HG03354 (cell line): Measurements from ENCODE around the gene ESAM.

Source experiments
- ATAC-seq: cut with Tn5 transposase; IDR thresholded peaks from one replicate; pipeline ENCODE4 v1.9.1; 2021; ENCODE audit warnings: mild to moderate bottlenecking; ENCODE audit not compliant: unreplicated experiment, poor library complexity, severe bottlenecking

ESAM gene

DNA sequence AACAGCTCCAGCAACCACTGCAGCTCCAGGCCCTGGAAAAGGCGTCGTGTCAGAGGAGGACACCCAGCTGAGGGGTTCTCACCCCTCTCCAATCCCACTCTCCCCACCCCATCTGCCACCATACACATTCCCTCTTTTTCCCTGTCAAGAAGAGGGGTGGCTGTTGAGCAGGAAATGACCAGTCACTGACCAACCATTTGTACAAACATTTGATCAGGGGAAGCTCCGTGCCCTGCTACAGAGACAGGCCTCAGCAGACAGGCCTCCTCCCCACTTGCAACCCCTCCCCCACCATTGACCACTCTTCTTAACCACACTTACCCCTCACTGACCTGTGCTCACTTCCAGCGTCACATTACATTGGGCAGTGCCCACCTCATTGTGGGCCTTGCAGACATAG, 7.8 kb downstream of the ESAM start:
- no peak for ATAC-seq

DNA sequence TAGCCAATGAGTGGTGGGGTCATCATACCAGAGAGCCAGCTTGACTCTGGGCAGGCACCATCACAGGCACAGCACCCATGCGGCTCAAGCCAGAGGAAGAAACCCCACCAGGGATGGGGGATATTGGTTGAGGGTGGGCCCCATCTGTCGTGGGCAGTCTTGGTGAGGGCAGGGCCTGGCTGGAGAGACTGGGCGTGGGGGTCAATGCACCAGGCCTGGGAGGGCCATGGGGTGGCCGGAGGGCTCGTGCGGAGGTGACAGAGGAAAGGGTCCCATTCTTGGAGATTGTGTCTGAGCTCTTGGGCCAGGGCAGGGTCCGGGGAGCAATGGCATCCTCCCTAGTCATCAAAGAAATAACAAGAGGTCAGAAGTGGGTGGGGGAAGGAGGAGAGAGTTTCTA, 8.5 kb downstream of the ESAM start:
- no peak for ATAC-seq

DNA sequence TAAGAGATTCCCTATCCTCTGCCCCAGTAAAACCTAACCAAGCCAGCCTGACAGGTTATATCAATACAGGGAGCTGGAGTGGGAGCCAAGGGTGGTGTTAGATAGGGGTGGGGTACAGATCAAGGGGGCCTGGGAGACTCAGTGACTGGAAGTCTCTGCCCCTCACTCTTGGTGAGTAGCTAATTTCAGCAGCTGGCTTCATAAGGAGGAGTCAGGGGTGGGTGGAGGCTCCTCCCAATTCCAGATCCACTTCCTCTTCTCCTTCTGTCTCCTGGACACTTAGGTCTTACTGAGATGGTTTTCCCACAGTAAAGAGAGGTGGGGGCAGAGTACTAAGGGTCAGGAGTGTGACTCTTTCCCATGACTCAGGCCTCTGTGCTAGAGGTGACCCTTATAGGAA, 8.9 kb downstream of the ESAM start:
- ATAC-seq = no peak

DNA sequence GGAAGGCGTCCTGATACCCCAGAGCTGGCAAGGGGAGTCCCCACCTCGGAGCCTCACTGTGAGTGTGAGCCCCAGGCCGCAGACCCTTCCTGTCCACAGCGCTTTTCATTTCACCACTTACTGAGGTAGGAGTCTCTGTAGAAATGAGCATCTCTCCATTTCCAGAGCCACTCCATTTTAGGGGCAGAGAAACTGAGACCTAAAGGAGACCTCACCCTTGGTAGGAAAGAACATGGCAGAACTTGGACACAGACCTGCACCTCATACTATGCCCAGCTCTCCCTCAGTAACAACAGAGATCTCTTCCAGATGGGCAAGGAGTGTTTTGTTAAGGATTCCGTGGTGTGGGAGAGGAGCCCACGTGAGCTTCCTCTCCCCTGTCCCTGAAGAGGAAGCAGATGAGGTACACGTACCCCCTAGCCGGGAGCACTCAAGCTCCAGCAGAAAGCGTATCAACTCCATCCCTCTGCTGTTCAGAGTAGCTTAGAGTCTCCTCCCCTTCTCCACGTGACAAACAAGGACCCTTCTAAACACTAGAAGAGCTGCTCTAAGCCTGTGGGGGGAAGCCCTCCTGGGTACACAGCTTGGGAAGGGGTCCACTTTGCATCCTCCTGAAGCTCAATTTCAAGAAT, 9.5 kb downstream of the ESAM start:
- ATAC-seq = no peak

DNA sequence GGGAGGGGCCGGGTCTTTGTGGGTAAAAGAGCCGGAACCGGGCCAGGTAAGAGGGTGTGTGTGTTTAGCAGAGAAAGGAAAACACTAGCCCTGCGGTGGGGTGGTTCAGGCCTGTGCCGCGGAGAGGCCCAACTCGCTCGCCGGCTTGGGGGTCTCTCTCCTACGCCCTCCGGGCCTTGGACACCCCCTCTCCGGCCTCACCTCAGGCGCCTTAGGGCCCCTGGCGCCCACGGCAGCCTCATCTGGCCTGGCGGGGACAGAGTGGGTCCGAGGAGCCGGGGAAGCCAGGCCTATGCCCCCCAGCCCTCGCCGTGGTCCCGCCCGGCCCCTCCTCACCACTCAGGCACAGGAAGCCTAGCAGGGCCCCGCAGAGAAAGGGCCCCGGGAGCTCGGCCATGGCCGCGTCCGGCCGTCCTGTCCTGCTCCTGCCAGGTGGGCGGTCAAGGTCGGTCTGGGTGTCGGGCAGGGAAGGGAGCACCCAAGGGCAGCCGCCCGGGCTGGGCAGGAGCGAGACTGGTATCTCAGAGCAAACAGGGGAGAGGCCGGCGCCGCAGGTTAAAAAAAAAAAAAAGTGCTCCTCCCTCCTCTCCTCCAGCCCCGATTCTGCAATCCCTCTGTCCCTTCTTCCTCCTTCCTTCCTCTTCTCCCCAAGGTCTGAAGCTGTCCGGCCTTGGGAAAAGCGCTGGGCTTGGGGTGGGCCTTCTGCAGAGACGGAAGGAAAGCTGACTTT, 10.2 kb downstream of the ESAM start, which contains the start of gene VSIG2:
Gene VSIG2, minus strand, starts transcription at position 515 of the 730 bp plus-strand sequence. Its CDS starts 118 bp downstream, at position 397.
- ATAC-seq = no peak

DNA sequence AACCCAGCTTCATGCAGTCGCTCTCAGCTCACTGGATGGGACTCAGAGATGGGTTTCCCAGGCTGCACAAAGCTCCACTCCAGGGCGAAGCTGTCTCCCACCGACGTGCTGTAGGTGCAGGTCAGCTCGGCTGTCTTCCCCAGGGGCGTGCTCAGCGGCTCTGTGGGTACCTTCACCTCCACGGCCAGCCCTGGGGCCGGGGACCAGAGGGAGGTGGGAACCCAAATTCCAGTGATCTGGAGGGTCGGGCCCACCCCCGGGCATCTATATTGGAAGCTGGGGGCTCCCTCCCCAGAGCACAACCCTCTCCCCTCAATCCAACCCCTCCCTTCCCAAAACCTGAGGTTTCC, 10.7 kb downstream of the ESAM start:
- no peak for ATAC-seq

DNA sequence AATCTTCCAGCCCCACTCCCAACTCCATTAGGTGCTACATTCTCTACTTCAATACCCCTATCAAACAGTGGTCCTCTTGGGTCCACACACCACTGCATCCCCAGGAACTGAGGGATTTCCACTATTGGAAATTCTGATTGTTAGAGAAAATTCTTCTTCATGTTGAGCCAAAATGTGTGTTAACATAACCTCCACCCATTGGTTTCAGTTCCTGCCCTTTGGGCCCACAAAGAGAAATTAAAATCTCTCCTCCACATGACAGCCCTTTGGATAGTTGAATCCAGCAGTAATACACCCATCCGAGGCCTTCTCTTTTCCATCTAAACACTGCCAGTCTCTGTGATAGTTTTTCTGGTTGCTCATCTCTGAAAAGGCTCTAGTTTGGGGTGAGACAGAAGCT, 12.2 kb downstream of the ESAM start:
- no peak for ATAC-seq

DNA sequence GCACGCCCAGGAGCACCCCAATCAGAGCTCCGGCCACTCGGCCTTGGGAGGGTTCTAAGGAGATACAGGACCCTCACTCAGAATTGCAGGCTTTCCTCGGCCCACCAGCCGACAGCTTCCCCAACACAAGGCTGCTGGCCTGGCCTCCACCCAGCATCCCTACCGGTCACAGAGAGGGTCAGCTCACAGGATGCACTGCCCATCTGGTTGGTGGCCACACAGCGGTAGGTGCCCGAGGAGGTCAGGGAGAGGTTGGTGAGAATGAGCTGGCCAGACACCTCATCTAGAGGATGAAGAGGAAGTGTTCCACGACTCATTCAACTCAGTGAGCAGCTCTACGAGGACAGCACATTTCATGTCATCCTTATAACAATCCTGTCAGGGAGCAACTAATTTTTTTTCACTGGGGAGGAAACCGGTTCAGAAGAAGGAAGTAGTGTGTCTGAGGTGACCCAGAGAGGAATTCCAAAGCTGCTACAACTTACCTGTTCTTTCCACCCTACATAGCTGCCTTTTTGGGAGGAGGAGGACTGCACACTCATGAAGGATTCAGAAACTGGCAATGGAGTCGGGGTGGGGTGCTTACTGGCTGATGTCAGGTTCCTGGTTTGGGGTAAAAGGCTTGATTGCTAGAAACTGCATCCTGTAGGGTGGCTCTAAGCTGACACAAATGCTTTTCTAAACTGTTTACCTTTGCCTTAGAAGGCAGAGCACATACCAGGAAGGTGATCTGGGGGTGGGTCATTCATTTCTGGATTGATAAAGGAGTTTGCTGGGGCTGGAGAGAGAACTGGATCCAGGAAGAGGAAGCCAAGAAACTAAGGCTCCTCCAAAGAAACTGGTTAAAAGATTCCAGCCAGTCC, 13.4 kb downstream of the ESAM start:
- ATAC-seq = no peak

DNA sequence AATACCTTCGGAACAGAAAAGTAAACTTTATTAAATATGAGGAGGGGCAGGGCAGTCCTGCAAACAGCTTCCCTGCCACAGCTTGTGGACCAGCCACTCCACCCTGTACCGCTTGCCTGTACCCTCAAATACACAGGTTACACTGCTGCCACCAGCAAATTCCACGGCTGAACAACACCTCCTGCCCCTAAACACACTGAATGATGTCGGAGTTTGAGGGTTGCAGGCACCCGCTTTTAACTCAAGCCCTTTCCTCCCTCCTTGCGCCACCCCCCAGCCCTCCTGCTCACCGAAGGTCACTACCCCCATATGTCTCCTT, 14.0 kb downstream of the ESAM start:
- no peak for ATAC-seq

DNA sequence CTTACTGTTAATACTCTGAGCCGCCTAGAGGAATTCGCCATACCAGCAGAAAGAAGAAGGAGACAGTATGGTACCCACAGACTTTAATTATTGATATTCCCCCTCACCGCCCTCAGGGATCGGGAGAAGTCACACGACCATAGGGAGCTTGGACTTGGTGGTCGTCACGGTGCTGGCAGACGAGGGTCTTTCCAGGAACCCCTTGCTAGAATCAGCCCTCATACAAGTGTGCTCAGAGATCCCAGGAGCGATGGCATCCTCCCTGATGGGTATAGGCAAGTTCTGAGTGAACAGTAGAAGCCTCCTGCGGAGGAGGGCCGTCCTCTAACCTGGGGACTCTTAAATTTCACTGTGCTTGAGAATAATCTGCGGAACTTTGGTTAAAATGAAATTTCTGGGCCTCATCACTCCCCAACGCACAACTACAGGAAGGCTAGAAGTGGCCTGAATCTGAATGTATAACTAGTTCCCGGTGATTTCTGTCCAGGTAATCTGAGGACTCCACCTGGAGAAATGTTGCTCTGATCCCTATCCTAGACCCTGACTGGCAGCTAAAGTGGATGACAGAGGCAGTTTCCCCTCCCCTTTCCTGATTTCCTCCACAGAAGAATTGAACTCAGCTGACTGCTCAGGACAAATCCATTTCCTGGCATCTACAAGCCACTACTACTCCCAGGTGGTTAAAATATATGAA, 14.5 kb downstream of the ESAM start:
- no peak for ATAC-seq

DNA sequence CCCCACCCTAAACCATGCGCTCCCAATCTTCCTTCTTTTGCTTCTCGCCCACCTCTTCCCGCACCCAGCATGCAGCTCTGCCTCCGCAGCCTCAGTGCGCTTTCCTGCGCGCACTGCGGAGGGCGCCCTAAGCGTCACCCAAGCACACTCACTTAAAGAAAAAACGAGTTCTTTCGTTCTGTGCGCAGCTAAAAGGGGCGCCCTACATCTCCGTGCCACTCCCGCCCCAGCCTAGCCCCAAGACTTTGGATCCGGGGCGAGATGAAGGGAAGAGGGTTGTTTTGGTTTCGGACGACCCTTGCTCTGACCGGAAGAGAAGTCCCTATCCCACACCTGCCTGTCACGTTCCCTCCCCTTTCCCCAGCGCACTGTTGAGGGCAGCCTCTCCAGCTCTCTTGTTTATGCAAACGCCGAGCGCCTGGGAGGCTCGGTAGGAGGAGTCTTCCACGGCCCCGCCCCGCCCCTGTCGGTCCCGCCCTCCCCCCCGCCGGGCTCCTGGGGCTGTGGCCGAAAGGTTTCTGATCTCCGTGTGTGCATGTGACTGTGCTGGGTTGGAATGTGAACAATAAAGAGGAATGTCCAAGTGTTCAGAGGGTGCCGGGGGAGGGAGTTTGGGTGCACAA, 15.4 kb downstream of the ESAM start:
- ATAC-seq = peak; percentile 93

DNA sequence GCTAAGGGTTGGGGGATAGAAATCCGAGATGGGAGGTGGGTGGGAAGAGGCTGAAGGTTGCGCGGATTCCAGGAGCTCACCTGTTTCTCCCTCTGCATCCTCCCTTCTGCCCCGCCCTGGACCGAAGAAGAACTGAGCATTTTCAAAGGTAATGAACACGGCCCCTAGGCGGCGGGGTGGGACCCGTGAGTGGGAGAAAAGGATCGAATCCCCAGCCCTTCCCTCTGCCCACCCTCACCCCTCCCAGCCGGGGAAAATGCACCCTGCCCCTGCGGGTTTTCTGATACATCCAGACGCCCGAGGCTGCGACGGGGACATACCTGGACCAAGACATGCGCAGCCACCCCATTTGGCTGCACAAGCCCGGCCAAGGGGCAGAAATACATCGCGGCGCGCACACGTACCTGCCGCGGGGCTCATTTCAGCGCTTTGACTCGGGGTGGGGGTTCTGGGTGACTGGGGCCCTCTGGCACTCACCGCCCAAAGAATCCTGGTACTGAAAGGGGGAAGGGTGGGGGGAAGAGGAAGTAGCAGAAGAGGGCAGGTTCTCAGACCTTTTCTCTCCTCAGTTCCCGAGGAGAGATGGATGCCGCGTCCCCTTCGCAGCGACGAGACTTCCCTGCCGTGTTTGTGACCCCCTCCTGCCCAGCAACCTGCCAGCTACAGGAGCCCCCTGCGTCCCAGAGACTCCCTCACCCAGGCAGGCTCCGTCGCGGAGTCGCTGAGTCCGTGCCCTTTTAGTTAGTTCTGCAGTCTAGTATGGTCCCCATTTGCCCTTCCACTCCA, 16.1 kb downstream of the ESAM start:
- ATAC-seq = peak; percentile 25

DNA sequence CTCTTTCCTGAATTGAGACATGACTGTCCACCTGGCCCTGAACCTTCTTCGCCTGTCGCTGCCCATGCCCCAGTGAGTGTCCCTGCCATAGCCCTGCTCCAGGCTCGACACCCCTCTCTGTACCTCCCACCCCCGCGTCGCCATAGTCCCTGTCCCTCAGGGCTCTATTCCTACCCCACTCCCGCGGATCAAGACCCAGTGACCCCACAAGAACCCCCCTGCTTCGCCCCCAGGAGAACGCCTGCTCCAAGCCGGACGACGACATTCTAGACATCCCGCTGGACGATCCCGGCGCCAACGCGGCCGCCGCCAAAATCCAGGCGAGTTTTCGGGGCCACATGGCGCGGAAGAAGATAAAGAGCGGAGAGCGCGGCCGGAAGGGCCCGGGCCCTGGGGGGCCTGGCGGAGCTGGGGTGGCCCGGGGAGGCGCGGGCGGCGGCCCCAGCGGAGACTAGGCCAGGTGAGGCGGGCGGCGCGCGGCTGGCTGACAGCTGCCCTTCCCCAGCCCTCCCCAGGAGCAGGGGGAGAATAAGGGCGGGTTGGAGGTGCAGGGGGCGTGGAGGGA, 16.7 kb downstream of the ESAM start:
- no peak for ATAC-seq

DNA sequence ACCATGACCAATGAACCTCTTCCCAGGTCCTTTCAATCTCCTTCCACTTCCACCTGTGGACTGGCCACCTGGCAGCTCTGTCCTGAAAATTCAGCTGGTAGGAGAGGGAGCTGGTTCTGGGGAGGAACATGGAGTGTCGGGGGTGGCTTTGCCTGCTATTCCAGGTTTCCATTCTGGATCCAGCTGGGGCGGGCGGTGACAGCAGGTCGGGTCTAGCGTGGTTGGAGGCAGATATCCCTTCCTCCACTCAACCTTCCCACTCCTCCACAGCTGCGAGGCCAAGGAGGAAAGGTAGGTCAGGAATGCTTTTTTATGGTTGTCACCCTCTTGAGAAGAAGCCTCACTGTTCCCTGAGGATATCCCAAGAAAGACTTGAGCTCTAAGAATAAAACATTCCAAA, 19.0 kb downstream of the ESAM start:
- ATAC-seq = no peak

DNA sequence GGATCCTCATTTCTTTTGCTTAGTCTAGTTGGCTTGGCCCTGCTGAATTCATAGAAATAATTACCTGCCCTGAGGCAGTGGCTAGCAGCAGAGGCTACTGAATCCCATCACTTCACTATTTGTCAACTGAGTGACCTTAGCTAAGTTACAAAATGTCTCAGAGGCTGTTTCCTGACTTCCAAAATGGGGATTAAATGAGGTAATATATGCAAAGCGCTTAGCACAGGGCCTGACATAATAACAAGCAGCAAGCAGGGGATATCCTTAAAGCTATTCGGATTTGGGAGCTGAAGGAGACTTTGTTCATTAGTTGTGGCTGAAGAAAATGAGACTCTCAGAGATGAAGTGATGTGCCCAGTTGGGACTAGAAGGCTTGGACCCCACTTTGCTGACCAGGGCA, 19.5 kb downstream of the ESAM start:
- ATAC-seq = no peak

DNA sequence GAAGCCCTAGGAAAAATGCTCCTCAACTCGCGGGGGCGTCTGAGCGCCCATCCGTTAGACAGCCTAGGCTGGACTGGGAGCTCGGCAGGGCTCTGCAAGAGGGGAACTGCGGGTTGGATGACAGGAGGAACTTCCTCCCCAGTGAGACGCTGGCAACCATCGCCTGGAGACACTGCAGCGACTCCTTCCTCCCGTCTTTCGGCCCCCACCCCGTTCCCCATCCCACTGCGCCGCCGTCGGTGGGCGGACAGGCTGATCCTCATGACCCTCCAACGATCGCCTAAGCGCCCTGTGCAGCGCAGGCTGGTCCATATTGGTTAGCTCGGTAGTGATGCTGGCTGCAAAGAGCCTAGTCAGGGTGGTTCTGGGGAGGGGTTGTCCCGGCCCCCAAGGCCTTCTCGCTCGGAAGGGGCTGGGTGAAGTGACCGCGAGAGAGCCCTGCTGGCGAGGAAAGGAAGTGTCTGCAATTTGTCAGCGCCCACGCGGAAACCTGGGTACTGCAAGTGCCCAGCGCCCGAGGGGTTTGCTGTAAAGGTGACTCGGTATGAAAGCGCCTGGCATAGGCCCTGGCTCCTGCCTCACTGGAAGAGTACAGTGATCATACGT, 21.7 kb downstream of the ESAM start:
- peak; percentile 56 for ATAC-seq

DNA sequence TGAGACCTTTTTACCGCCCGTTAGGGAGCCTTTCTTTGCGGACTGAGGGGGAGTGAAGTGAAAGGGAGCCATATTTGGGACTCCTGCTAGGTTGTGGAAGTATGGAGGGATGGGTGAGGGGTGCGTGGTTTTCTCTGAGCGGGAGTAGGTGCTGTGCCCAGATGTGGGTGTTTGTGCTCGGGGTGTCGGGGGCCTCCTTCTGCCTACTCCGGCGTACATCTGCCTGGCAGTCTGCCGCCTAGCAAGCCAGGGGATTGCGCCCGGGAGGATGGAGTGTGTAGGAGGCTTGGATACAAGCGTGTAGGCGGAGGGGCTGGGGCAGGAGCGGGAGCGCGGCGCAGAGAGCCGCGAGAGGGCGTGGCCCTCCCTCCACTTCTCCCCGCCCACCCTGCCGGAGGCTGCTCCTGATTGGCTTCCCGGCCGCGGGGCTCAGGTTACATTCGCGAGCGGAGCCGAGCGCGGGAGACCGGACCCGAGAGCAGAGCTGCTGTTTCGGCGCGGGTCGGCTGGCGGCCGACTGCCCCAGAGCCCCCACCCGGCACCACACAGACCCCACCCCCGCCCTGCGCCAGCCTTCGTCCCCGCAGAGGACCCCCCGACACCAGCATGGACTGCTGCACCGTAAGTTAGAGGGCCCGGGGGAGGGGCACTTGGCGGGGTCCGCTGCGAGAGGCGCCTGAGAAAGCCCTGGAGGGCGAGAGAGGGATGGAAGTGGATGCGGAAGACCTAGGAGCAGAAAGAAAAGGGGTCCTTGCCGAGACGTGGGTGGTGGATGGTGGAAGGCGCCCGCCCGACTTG, 22.4 kb downstream of the ESAM start, which contains the start of gene NRGN:
Gene NRGN, plus strand, starts transcription at position 464 of the 798 bp plus-strand sequence. Its CDS starts 143 bp downstream, at position 607.
- peak; percentile 98 for ATAC-seq
